NCI-H226 (cell line): ENCODE results near the gene BACE2.
A peak's percentile ranks its signal among the peaks of the same experiment; 100 is the strongest.
"Not testable (repeated sequence)": the region's sequence is repeated elsewhere in the genome, so short reads cannot be mapped to it uniquely, and the experiment has no call there.

ENCODE experiments used
- DNase-seq: peaks from one replicate; pipeline ENCODE4 v3.0.0-alpha.2; 2015

Gene BACE2

DNA sequence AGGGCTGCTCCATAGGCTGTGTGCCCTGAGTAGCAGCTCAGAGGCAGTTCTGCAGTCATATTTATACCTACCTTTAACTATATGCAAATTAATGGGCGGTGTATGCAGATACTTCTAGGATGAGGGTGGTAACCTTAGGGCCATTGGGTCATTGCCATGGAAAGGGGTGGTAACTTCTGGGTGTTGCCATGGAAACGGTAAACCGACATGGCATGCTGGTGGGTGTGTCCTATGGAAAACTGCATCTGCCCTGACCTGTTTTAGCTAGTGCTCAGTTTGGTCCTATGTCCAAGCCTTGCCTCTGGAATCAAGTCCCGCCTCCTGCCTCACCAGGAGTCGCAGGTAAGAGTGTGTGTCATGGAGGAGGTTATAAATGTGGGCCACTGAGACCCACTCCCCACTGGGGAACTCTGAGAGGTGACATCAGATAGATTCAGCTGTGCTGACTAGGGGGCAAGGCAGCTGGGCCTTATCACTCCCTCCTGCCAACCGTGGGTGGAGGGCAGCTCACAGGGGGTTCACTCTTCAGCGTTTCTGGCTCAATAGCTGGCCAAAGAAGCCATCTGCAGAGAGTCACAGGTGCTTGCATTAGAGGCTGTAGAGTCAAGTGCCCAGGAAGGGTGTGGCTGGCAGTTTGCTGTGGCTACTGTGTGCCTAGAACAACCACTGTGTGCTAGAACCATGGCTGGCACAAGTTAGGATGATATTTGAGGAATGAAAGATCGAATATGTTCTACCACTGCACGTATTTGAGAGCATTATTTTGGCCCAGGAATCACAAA lies 19.0 kb downstream of the BACE2 start:
- DNase-seq = no peak

DNA sequence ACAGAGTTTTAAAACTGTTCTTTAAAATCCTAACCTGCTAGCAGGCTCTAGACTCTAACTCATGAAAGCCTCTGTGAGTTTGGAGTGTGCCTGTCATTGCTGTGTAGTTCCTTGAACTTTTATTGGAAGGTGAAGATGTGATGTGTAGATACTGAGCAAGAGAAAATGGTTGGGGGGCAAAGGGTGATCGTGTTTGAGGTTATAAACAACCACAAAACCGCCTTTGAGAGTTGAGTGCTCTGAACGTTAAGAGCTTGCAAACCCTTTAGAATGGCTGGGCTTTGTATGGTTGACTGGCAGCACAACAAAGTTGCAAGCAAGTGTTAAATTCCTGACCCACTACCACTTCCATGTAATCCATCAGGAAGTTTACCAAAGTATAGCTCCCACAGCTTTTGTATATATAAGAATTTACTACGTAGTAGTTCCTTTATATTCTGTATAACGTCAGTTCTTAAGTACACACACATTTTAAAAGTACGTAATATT lies 19.6 kb downstream of the BACE2 start:
- DNase-seq = no peak

DNA sequence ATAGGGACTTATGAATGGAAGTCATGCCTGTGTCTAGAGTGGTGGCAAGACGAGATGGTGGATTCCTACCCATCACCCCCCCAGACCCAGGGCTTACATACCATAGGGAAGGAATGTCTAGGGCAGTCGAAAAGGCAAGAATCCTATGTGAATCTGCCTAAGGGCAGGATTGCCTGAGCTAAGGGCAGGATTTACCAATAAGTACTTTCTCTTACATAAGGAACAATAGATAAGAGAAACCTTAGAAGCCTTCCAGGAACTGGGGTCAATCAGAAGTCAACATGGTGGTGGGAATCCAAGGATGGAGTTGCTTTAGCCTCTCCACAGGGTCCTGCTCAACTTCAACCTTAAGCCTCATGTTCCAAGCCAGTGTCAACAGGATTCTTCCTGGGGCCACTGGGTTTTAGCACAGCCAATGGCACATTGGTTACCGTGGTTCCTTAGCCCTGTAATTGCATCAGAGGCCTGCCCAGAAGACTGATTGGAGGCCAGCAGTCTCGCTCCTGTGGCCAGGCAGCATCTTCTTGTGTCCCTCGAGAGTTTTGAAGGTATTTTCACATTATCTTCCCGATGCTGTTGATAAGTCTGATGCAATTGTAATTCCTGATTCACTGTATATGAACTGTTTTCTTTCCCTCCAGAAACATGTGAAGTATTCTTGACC lies 20.7 kb downstream of the BACE2 start:
- DNase-seq = peak; percentile 82

DNA sequence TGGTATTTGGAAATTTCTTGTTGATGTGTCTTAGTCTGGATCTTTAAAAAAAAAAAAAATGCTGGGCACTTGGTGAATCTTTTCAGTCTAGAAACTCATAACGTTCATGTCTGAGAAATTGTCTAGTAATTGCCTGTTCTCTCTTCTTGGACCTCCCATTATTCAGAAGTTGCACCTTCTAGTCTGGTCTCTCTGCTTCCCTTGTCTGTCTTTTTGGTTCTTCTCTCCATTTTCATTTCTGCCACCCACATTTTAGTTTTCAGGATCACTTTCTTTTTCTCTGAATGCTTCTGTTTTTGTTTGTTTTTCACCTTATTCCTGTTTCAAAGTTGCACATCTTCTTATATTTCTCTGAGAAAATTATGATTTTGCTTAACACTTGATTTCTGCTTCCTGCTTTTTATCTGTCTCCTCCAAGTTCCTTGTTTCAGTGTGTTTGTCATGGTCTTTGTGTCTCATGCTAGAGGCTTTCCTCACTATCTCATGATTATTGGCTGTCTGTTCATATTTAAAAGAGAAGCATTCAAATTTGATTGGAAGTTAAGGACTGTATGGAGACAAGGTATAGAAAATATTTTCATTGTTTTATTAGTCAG lies 21.3 kb downstream of the BACE2 start:
- no peak for DNase-seq

DNA sequence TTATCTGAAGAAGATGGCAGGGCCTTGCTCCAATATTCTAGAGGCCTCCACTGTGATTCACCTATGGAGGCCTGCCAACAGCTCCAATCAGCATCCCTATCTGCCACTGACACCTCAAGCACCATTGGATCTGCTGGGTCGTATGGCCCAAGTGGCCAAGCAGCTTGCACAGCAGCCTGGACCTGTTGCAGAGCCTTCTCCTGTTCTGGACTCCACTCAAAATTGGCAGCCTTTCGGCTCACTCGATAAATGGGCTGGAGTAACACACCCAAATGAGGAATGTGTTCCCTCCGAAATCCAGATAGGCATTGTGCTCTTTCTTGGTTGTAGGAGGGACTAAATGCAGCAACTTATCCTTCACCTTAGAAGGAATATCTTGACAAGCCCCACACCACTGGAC lies 24.6 kb downstream of the BACE2 start:
- DNase-seq = not testable (repeated sequence)

DNA sequence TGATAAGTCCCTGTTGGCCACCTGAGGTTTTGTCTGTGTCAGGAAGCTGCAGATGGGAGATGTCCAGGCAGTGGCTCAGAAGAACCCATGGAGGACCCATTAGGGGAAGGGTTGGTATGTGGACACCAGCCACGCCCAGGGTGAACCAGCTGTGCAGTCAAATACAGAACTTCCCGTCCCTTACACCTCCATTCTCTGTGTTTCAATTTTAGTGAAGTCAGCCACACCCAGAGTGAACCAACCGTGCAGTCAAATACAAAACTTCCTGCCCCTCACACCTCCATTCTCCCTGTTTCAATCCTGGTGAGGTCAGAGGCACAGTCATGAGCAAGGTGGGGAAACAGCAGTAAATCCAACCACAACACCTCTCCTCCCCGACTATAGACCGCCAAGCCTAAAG lies 27.4 kb downstream of the BACE2 start:
- no peak for DNase-seq

DNA sequence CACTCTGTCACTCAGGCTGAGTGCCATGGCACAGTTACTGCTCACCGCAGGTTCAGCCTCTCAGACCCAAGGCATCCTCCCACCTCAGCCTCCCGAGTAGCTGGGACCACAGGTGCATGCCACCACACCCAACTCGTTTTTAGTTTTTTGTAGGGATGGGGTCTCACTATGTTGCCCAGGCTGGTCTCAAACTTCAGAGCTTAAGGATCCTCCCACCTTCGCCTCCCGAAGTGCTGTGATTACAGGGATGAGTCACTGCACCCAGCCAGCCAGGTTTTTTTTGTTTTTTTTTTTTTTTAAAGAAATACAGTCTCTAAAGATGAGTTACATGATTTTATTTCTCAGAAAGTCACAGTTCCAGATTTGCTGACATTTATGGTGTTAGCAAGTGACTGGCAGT lies 29.0 kb downstream of the BACE2 start:
- DNase-seq = peak; percentile 32

DNA sequence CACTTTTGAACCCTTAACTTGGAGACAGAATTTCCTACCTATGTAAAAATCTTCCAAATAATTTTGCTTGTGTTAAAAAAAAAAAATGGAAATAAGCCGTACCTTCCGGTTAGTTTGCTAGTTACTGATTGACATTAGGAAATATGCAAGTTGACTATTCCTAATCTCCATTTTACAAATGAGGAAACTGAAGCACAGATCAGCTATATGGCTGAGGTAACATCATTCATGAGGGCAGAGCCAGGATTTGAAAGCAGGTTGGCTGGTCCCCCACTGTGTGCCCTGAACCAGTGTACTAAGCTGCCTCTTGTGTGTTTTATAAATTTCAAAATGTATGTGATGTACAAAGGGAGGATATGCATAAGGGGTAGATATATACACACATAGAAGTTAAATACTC lies 29.6 kb downstream of the BACE2 start:
- no peak for DNase-seq

DNA sequence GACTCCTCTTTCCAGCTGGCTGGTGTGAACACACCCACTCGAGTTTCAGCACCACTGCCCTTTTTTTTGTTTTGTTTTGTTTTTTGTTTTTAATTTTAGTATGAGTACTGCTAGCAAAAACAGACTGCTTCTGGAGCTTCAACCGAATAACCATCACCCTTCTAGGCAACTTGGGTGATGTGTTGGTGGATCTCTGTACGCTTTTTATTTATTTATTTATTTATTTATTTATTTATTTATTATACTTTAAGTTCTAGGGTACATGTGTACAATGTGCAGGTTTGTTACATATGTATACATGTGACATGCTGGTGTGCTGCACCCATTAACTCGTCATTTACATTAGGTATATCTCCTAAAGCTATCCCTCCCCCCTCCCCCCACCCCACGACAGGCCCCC lies 30.7 kb downstream of the BACE2 start:
- DNase-seq = not testable (repeated sequence)

DNA sequence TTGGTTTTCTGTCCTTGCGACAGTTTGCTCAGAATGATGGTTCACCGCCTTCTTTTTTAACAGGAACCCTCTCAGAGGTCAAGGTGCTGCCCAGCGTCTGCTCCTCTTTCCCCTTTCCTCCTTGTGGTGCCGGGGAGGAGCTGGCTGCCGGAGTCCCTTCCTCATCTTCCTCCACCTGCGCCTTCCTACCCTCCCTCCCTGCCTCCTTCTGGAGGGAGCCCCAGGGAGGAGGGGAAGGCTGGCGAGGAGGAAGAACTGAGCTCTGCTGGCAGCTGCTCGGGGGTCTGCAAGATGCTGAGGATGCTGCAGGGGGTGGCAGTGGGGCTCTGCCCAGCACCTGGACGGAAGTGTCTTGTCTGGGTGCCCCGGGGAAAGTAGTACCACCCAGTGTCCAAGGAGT lies 31.2 kb downstream of the BACE2 start:
- no peak for DNase-seq

DNA sequence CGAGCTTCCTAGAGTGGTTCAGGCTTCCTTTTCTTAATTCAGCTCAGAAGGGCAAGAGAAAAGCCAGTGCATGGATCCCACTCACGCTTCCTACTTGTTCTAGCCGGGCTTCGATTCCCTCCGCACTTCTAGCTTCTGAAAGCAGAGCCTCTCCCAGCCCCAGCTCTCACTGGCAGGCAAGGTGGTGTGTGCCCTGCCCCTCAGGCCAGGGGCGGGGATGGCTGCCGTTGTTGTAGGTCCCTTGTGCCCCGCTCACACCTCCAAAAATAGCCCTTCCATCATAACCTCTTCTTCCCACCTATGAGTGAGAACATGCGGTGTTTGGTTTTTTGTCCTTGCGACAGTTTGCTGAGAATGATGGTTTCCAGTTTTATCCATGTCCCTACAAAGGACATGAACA lies 31.6 kb downstream of the BACE2 start:
- no peak for DNase-seq

DNA sequence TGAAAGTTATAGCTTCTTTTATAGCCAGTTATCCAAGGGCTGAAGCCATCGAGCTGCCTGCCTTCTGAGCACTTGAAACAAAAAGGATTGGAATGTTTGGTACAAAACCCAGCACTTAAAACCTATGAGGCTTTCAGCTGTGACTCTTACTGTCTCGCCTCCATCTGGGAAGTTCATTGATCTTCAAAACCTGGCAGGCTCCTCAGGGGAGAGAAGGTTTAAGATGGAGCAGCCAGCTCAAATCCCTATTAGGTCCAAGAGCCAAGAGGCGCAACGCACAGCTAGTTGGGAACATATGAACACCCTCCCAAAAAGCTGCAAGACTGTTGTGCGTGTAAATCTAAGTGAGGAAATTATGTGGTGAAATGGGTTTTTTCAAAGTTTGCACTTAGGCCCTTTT lies 33.4 kb downstream of the BACE2 start:
- DNase-seq = no peak

DNA sequence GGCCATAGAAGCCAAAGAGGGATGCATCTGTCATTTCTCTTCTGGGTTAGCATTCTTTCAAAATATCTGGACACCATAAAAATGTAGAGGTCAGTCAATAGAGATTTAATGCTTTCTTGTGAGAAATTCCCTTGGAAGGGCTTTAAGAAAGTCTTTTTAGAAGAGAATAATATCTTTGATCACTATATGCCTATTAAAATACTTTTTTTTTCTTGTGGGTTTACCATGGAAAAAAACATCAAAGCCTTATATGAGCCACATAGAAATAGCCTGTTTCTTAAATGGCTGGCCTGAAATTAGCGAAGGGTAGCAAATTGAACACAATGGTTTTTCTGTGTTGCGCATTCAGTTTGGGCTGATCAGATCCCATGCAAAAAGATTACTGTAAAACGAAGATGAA lies 36.8 kb downstream of the BACE2 start:
- no peak for DNase-seq

DNA sequence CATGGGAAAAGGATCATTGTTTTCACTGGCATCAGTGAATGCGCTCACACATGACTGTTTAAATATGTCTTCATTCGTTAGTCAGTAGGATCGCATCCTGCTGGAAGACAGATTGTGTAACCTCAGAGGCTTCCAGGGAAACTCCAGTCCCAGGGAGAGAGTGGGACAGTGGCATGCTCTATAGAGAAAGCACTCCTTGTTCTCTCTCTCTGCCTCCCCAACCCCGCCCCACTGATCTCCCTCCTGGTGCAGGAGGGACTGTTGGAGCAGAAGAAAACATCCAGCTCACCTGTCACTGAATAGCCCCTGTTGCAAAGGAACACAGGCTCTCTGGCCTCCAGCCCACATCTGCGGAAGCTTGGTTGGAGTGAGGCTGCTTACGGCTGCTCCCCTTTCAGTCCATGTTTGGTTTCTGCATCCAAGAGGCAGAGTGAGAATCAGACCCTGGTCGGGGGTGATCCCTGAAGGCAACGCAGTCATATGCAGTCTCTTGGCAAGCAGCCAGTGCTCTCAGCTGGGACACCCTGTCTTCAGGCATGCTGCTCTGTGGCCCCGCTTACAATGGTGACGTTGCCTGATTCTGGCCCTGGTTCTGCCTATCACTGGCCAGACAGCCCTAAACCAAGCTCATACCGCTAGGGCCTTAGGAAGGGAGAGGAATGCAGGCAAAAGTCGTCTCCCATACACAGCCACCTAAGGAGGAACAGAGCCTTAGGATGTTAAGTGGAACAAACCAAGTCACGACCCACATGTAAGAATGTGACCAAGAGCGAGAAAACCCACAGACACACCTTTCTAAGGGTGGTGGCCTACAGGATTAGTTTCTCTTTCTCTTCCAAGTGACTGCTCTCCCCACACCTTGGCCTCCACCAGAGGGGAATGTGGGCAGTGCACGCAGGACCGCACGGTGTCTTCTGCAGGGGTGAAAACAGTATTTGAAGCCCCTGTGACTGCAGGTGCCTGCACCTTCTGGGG lies 39.7 kb downstream of the BACE2 start:
- no peak for DNase-seq

DNA sequence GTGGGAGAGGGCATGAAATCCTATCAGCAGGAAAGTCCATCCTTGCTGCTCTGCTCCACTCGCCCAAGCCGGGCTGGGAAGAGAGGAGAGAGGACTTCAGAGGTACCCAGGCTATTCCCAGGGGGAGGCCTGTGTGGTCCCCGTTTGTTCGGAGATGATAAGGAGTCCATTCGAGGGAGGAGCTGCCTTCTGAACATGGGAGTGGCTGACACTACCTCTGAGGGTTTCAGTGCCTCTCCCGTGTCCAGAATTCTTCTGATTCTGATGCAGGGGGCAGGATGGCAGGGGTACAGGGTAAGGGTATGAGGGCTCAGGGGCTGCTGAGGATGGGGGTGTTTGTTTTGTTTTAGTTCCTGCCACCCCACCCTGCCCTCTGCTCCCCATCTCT lies 40.4 kb downstream of the BACE2 start:
- no peak for DNase-seq

DNA sequence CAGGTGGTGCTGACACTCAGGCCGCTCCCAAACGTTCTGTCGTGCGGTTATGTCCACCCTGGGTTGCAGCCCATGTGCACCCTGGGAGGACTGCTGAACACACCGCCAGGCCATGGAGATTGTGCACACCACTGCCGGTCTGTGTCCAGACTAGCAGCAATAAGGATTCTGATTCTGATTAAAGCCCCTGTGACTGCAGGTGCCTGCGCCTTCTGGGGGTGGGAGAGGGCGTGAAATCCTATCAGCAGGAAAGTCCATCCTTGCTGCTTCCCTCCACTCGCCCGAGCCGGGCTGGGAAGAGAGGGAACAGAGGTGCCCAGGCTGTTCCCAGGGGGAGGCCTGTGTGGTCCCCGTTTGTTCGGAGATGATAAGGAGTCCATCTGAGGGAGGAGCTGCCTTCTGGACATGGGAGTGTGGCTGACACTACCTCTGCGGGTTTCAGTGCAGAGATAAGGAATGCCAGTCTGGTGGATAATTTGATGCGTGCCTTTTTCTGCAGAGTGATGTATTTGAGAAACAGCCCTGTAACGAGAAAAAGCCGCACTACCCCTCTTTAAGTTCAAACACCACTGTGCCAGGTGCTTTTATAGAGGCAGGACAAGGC lies 41.2 kb downstream of the BACE2 start:
- no peak for DNase-seq

DNA sequence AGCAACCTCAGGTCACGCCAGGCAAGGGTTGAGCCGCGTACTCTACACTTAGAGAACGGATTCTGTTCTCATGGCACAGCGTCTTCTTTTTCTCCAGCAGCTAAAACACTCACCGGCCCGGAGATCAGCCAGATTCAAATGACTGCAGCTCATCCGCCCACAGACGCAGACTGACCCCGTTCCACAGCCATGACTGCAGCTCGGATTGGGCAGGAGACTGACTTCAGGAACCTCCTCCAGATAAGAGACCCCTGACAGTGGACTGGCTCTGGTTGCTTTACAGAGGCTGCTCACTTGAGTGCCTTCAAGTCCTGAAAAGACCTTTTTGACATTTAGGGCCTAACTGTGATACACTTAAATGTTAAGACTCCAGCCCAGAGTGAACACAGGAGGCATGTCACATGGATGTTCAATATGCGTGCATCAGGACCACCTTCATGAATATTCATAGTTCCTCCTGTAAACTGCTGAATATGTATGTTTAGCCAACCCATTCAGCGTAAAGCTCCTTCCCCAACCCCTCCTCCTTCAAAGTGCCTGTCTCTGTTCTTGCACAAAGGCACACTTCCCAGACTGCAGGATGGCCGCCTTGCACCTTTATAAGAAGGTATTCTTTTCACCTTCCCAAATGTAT lies 42.6 kb downstream of the BACE2 start:
- DNase-seq = no peak

DNA sequence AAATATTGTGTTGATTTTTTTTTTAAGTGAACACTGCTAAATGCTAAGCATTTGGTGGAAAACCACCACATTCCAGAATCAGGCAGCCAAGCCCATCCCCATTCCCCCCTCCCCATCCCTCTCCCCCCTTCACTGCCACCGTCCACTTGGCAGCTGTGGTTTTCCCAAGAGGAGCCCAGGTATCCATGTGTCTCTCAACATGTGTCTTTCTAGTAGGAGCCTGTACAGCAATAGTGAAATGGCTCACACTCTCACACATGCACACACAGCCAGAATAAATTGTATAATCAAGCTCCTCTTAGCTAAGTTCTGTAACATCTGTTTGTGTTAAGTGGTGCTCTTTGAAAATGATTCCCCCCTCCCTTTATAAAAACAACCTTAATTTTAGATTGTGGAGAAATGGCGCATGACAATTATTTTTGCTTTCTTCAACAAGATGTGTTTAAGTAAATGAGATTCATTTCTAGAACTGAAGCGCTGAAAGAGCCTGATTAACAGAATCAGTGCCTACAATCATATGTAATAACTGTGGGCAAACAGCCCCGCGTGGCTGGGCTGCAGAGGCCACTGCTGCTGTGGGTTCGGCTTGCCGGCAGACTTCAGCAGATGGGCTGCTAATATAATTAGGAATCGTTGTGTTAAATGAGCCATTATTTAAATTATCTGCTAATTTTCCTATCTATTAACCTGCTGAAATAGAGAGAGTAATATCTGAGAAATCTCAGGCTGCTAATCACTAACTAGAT lies 43.3 kb downstream of the BACE2 start:
- no peak for DNase-seq

DNA sequence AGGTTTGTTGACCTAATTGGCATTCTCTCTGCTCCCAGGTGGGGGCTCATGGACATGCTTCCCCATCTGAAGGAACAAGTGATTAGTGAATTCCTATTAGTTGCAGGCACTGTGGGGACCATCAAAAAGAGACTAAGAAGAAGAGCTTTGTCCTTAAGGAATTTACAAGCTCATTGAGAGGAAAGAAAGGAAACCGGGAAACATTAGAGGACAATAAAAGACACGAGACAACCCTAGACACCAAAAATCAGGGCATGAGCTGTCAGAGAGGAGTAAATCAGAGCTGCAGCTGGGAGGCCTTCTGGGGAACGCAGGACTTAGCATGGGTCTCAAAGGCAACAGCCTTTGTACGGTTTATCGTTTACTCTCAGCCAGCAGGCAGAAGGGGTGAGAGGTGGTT lies 45.1 kb downstream of the BACE2 start:
- no peak for DNase-seq

DNA sequence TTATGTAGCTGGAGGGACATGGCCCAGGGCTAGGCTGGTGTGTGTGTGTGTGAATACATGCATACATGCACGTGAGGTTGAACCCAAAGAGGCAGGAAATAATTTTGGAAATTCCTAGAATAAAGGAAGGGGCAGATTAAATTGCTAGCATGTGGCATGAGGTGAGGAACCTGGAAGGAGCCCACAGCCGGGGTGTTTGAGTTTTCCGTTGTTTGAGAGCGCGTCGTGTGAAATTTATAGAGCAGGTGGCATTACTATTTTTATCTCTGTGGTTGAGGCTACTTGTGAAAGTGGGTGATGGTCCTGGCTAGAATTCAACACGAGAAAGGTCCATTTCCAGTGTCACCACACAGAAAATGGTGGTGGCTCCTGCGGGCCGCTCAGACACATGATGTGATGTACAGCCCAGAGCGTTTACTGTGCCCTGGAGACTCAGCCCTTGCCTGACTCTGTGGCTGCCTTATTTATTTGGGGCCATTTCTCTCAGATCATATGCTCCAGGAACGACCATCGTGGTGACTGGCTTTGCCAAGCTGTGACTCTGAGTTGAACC lies 48.0 kb downstream of the BACE2 start:
- DNase-seq = no peak

DNA sequence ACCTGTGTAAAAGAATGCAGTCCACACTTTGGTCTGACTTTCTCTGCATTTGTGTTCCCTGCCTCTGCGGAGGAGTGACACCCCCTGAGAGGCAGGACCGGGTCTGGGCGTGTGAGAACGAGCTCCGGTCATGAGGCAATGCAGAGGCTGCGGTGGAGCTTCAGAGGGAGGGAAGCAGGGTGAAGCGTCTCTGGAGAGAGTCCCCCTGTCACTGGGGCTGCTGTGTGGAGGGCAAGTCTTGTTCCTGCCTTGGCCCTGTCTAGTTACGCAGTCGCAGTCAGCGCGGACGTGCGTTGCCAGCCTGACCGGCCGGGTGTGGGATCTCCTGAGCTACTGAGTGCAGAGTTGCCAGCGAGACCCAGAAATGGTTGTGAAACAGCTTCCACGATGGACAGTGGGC lies 48.5 kb downstream of the BACE2 start:
- DNase-seq = no peak
